Osteoblast (primary cell): Measurements from ENCODE around the gene ADRA2A. TPM values are rescaled to one million over a fixed set of nuclear protein-coding genes. Genes with fewer than 3 reads are reported as not detected.

ENCODE experiments used
- DNase-seq: peaks from one replicate; pipeline ENCODE4 v3.0.0; 2011; ENCODE audit warnings: low spot score, mixed read lengths; ENCODE audit not compliant: insufficient read length; ENCODE audit errors: missing footprints
- H2AFZ ChIP-seq: 2 replicates; pipeline ENCODE4 v1.6.0; 2011; ENCODE audit warnings: mild to moderate bottlenecking, low read length
- H3K27ac ChIP-seq: 2 replicates; pipeline ENCODE4 v1.5.1; 2011; ENCODE audit warnings: mild to moderate bottlenecking, low read depth, low read length, moderate library complexity
- H3K27me3 ChIP-seq: 2 replicates; pipeline ENCODE4 v1.6.0; 2012; ENCODE audit warnings: mild to moderate bottlenecking, control low read depth, inconsistent platforms, low read length, moderate library complexity; ENCODE audit not compliant: insufficient read depth
- H3K36me3 ChIP-seq: 2 replicates; pipeline ENCODE4 v1.5.1; 2011; ENCODE audit warnings: mild to moderate bottlenecking, low read length, control low read depth, moderate library complexity; ENCODE audit not compliant: insufficient read depth
- H3K4me1 ChIP-seq: 2 replicates; pipeline ENCODE4 v1.5.1; 2011; ENCODE audit warnings: mild to moderate bottlenecking, low read length, control low read depth, moderate library complexity; ENCODE audit not compliant: insufficient read depth
- H3K4me2 ChIP-seq: 2 replicates; pipeline ENCODE4 v1.6.0; 2011; ENCODE audit warnings: mild to moderate bottlenecking, low read length; ENCODE audit not compliant: insufficient read depth
- H3K4me3 ChIP-seq: fragments of 200-600 bp; sonication (generic); 3 replicates; pipeline ENCODE4 v1.5.1; 2012; ENCODE audit warnings: mild to moderate bottlenecking, low read length, inconsistent platforms; ENCODE audit not compliant: insufficient read depth
- H3K79me2 ChIP-seq: 2 replicates; pipeline ENCODE4 v1.6.0; 2012; ENCODE audit warnings: mild to moderate bottlenecking, low read length, control low read depth, inconsistent platforms; ENCODE audit not compliant: insufficient read depth
- H3K9me3 ChIP-seq: 2 replicates; pipeline ENCODE4 v1.5.1; 2011; ENCODE audit warnings: low read depth, low read length, control low read depth
- H4K20me1 ChIP-seq: 2 replicates; pipeline ENCODE4 v1.6.0; 2012; ENCODE audit warnings: mild to moderate bottlenecking, low read length, control low read depth; ENCODE audit not compliant: insufficient read depth
- CTCF ChIP-seq: IDR thresholded peaks from 2 replicates; pipeline ENCODE4 v1.5.1; 2011; ENCODE audit warnings: mild to moderate bottlenecking, low read depth, low read length, moderate library complexity; ENCODE audit errors: extremely low read depth
- total RNA-seq: library from RNA; depleted of rRNA; stranded (reverse); fragments of >200 nt; gene quantifications from 2 replicates; pipeline ENCODE4 v1.2.3, GENCODE V29; 2012

The ADRA2A gene
- total RNA-seq, 1 donor = 0.72 TPM

GRCh38 chr10:111113961-111114757 lies 37.3 kb downstream of the ADRA2A start:
- Histone ChIP-seq H4K20me1 (no peaks in the 10 kb centered on the region), H3K9me3 (no peaks in the 10 kb centered on the region), H3K4me2 (no peak overlapping the region), H3K79me2 (no peaks in the 10 kb centered on the region), H3K36me3 (no peaks in the 10 kb centered on the region), H3K27ac (no peak overlapping the region), H3K27me3 (no peaks in the 10 kb centered on the region), H3K4me1 (no peaks in the 10 kb centered on the region), H3K4me3 (no peak overlapping the region), H2AFZ (peak overlapping the region; percentile 22)
- TF ChIP-seq CTCF = no peak
- DNase-seq = no peak

GRCh38 chr10:111114758-111115500 lies 38.1 kb downstream of the ADRA2A start:
- Histone ChIP-seq H3K79me2 (no peaks in the 10 kb centered on the region), H2AFZ (no peak overlapping the region), H3K4me2 (no peak overlapping the region), H3K9me3 (no peaks in the 10 kb centered on the region), H3K36me3 (no peaks in the 10 kb centered on the region), H3K4me1 (no peaks in the 10 kb centered on the region), H4K20me1 (no peaks in the 10 kb centered on the region), H3K27ac (no peak overlapping the region), H3K27me3 (no peaks in the 10 kb centered on the region), H3K4me3 (no peak overlapping the region)
- no peak for TF ChIP-seq CTCF
- no peak for DNase-seq

DNA sequence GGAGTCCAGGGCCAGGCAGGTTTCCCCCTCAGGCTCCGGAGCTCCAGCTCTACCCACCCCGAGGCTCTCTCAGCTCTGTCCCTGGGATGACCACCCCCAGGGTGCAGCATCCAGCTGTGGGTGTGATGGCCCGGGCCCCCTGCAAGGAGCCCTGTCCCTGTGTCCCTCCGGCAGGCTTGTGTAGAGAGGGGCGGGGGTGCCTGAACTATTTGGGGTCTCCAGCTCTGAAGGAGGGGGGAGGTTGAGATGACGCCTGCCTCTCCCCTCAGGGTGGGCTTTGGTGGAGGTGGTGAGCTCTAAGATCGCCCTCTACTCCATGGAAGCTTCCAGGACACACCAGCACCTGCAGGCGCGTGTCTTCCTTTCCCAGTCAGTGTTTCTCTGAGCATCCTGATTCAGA lies 39.4 kb downstream of the ADRA2A start:
- no peak overlapping the region for H2AFZ ChIP-seq
- H3K9me3 ChIP-seq = no peaks in the 10 kb centered on the region
- no peaks in the 10 kb centered on the region for H3K36me3 ChIP-seq
- H3K27ac ChIP-seq = no peak overlapping the region
- DNase-seq = no peak
- no peaks in the 10 kb centered on the region for H3K4me1 ChIP-seq
- no peak overlapping the region for H3K4me3 ChIP-seq
- no peaks in the 10 kb centered on the region for H4K20me1 ChIP-seq
- no peaks in the 10 kb centered on the region for H3K27me3 ChIP-seq
- no peak overlapping the region for H3K4me2 ChIP-seq
- no peak for TF ChIP-seq CTCF
- H3K79me2 ChIP-seq = no peaks in the 10 kb centered on the region

DNA sequence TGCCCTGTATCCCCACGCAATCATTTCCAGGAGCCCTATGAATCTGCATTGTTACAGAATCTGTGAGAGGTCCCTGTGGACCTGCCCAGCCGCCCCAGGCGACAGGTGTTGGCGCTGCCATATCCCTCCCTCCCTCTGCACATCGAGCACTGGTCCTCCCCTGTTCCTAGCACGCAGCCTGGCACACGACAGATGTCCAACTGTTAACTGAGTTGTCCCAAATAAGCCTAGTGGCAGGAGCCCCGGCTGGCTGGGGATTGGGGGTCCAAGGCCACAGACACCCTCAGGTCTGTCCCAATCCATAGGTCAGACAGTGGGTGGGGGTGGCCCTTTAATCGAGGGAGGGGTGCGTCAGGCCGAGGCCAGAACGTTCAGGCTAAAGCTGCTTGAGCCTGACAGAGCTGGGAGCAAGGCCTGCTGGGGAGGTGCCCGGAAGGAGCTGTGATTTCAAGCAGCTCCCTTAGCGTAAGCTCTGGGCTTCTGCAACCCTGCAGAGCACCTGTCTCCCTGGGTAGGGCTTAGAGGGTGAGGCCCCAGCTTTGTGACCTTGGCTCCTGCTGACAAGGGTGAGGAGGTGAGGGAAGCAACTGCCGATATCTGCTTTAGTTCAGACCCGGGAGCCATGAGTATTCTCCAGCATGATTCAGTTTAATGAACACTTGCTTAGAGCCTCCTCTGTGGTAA lies 40.1 kb downstream of the ADRA2A start:
- H4K20me1 ChIP-seq = no peaks in the 10 kb centered on the region
- H3K4me1 ChIP-seq = no peaks in the 10 kb centered on the region
- no peaks in the 10 kb centered on the region for H3K36me3 ChIP-seq
- H3K27ac ChIP-seq = no peak overlapping the region
- H2AFZ ChIP-seq = no peak overlapping the region
- no peaks in the 10 kb centered on the region for H3K9me3 ChIP-seq
- no peak overlapping the region for H3K4me3 ChIP-seq
- no peaks in the 10 kb centered on the region for H3K79me2 ChIP-seq
- no peak for TF ChIP-seq CTCF
- DNase-seq = no peak
- H3K4me2 ChIP-seq = no peak overlapping the region
- no peaks in the 10 kb centered on the region for H3K27me3 ChIP-seq
